GM21619 (cell line): ENCODE data around the gene NPHP4.
"Not testable (repeated sequence)": the region's sequence is repeated elsewhere in the genome, so short reads cannot be mapped to it uniquely, and the experiment has no call there.

ENCODE experiments used
- ATAC-seq: cut with Tn5 transposase; IDR thresholded peaks from one replicate; pipeline ENCODE4 v1.9.1; 2021; ENCODE audit not compliant: unreplicated experiment

The NPHP4 gene

GRCh38 chr1:5896706-5897660 lies 95.2 kb downstream of the NPHP4 start:
- ATAC-seq: no peak

GRCh38 chr1:5895446-5896406 lies 96.5 kb downstream of the NPHP4 start:
- ATAC-seq: no peak

- not testable (repeated sequence) for ATAC-seq
These were observed 98.4 kb downstream of the NPHP4 start for GRCh38 chr1:5893699-5894278.

GRCh38 chr1:5892329-5892728 lies 99.9 kb downstream of the NPHP4 start:
- ATAC-seq: no peak

GRCh38 chr1:5891736-5892135 lies 100.5 kb downstream of the NPHP4 start:
- ATAC-seq: no peak

- no peak for ATAC-seq
These were observed 101.1 kb downstream of the NPHP4 start for GRCh38 chr1:5891137-5891536.

- ATAC-seq: no peak
These were observed 101.7 kb downstream of the NPHP4 start for GRCh38 chr1:5890346-5891106.

- no peak for ATAC-seq
These were observed 102.3 kb downstream of the NPHP4 start for GRCh38 chr1:5889901-5890300.

- ATAC-seq: no peak
These were observed 102.8 kb downstream of the NPHP4 start for GRCh38 chr1:5889462-5889861.

GRCh38 chr1:5888606-5889211 lies 103.5 kb downstream of the NPHP4 start:
- ATAC-seq: no peak

- no peak for ATAC-seq
These were observed 104.3 kb downstream of the NPHP4 start for GRCh38 chr1:5887971-5888361.

- no peak for ATAC-seq
These were observed 104.8 kb downstream of the NPHP4 start for GRCh38 chr1:5887349-5887970.

GRCh38 chr1:5886541-5887348 lies 105.5 kb downstream of the NPHP4 start:
- ATAC-seq: no peak

- no peak for ATAC-seq
These were observed 106.1 kb downstream of the NPHP4 start for GRCh38 chr1:5886140-5886483.

- ATAC-seq: no peak
These were observed 106.6 kb downstream of the NPHP4 start for GRCh38 chr1:5885471-5886139.

GRCh38 chr1:5884110-5884509 lies 108.1 kb downstream of the NPHP4 start:
- no peak for ATAC-seq

GRCh38 chr1:5883129-5884048 lies 108.8 kb downstream of the NPHP4 start:
- no peak for ATAC-seq
